Fibroblast of villous mesenchyme (primary cell): ENCODE results near the gene HACE1. TPM values are rescaled to one million over a fixed set of nuclear protein-coding genes. Genes with fewer than 3 reads are reported as not detected.
"Not testable (repeated sequence)": the region's sequence is repeated elsewhere in the genome, so short reads cannot be mapped to it uniquely, and the experiment has no call there.

Experiments
- DNase-seq: peaks from one replicate; pipeline ENCODE4 v3.0.0-alpha.2; 2010; ENCODE audit warnings: low read depth
- H3K4me3 ChIP-seq: 2 replicates; pipeline ENCODE4 v1.5.1; 2011; ENCODE audit warnings: low read depth, mild to moderate bottlenecking, low read length
- total RNA-seq: library from RNA; depleted of rRNA; stranded (reverse); fragments of >200 nt; gene quantifications from 2 replicates; pipeline ENCODE4 v1.2.3, GENCODE V29; 2012
- TF ChIP-seq, protein P1 (sequence below): IDR thresholded peaks from 2 replicates; pipeline ENCODE4 v1.5.1; 2012; ENCODE audit warnings: low read depth, mild to moderate bottlenecking, low read length; ENCODE audit not compliant: insufficient read depth

HACE1 gene
- total RNA-seq, 1 donor: 23.3 TPM

DNA sequence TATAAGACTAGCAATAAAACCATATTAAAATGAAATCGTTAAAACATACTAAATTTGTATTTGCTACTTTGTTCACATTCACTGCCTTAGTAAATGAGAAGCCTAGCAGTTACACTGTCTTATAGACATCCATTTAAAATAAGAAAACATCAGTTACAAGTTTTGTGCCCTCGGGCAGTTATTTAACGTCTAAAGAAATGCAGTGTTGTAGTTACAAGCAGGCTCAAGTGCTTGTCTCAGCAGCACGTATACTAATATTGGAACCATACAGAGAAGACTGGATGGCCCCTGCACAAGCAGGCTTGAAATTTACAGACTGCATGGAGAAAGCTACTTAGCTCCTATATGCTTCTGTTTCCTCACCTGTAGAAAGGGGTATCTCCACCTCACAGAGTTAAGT is 93.1 kb downstream of the HACE1 start:
- DNase-seq: no peak
- H3K4me3 ChIP-seq: no peak overlapping the region
- TF ChIP-seq, protein P1, sequence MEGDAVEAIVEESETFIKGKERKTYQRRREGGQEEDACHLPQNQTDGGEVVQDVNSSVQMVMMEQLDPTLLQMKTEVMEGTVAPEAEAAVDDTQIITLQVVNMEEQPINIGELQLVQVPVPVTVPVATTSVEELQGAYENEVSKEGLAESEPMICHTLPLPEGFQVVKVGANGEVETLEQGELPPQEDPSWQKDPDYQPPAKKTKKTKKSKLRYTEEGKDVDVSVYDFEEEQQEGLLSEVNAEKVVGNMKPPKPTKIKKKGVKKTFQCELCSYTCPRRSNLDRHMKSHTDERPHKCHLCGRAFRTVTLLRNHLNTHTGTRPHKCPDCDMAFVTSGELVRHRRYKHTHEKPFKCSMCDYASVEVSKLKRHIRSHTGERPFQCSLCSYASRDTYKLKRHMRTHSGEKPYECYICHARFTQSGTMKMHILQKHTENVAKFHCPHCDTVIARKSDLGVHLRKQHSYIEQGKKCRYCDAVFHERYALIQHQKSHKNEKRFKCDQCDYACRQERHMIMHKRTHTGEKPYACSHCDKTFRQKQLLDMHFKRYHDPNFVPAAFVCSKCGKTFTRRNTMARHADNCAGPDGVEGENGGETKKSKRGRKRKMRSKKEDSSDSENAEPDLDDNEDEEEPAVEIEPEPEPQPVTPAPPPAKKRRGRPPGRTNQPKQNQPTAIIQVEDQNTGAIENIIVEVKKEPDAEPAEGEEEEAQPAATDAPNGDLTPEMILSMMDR: no peak

DNA sequence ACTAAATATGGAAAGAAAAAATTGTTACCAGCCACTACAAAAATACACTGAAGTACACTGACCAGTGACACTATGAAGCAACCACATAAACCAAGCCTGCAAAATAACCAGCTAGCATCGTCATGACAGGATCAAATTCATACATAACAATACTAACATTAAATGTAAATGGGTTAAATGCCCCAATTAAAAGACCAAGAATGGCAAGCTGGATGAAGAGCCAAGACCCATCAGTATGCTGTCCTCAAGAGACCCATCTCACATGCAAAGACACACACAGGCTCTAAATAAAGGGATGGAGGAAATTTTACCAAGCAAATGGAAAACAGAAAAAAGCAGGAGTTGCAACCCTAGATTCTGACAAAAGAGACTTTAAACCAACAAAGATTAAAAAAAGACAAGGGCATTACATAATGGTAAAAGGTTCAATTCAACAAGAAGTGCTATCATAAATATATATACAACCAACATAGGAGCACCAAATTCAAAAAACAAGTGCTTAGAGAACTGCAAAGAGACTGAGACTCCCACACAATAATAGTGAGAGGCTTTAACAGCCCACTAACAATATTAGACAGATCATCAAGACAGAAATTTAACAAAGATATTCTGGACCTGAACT is 104.8 kb downstream of the HACE1 start:
- peak; percentile 19 for DNase-seq
- TF ChIP-seq, protein P1: no peak

DNA sequence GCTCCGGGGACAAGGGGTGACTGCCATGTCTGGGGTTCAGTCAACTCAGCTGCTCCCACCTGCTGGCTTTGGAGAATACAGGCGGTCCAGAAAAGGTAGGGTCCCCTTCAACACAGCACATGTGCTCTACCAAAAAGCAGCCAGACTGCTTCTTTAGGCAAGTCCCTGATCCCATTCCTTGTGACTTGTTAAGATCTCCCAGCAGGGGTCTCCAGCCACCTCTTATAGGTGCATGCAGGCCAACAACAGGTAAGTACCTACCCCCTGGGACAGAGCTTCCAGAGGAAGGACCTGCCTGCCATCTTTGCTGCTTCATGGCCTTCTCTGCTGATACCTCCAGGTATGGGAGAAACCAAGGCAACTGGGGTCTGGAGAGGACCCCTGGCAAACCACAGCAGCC is 106.5 kb downstream of the HACE1 start:
- TF ChIP-seq, protein P1: no peak
- no peak for DNase-seq
- no peak overlapping the region for H3K4me3 ChIP-seq

More for the DNA sequence above, 104.8 kb downstream of the HACE1 start:
- H3K4me3 ChIP-seq: no peak overlapping the region

DNA sequence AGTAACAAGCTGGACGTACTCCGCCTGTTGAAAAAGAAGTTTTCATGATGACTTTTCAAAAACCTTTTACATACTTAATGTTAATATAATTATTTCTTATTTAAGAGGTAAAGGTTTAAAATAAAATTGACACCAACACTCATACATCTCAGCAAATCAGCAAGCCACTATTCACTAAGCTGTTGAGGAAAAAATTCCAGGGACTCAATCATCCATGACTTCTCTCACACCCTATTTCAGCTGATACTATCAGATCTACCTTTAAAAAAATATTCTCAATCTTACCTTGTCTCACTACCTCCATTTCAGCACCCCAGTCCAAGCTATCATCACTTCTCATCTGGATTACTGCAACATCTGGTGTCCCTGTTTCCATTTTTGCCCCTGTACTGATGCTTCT is 109.3 kb downstream of the HACE1 start:
- no peak for DNase-seq
- TF ChIP-seq, protein P1: no peak
- no peak overlapping the region for H3K4me3 ChIP-seq

DNA sequence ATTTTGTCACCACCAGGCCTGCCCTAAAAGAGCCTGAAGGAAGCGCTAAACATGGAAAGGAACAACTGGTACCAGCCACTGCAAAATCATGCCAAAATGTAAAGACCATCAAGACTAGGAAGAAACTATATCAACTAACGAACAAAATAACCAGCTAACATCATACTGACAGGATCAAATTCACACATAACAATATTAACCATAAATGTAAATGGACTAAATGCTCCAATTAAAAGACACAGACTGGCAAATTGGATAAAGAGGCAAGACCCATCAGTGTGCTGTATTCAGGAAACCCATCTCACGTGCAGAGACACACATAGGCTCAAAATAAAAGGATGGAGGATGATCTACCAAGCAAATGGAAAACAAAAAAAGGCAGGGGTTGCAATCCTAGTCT is 120.6 kb downstream of the HACE1 start:
- H3K4me3 ChIP-seq, DNase-seq: not testable (repeated sequence)

DNA sequence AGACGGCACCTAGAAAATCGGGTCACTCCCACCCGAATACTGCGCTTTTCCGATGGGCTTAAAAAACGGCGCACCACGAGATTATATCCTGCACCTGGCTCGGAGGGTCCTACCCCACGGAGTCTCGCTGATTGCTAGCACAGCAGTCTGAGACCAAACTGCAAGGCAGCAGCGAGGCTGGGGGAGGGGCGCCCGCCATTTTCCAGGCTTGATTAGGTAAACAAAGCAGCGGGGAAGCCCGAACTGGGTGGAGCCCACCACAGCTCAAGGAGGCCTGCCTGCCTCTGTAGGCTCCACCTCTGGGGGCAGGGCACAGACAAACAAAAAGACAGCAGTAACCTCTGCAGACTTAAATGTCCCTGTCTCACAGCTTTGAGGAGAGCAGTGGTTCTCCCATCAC is 122.2 kb downstream of the HACE1 start:
- DNase-seq: not testable (repeated sequence)

DNA sequence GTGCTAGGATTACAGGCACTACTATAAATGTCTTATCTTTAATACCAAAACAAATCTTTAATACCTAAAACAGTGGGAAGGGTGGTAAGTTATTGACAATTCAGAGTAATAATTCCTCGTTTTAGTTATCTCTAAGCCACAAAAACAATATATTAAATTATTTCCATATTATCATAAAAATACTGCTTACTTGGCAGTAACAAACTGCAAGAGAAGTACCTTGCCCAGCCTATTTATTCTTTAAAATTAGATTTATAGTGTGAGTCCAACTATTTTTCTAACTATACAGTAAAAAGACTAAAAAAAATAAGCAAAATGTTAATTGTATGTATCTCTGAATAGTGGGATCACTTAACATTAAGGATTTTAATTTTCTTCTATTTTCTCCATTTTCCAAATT is 123.2 kb downstream of the HACE1 start:
- no peak overlapping the region for H3K4me3 ChIP-seq
- no peak for DNase-seq
- TF ChIP-seq, protein P1: no peak

More for the DNA sequence above, 122.2 kb downstream of the HACE1 start:
- H3K4me3 ChIP-seq: not testable (repeated sequence)

DNA sequence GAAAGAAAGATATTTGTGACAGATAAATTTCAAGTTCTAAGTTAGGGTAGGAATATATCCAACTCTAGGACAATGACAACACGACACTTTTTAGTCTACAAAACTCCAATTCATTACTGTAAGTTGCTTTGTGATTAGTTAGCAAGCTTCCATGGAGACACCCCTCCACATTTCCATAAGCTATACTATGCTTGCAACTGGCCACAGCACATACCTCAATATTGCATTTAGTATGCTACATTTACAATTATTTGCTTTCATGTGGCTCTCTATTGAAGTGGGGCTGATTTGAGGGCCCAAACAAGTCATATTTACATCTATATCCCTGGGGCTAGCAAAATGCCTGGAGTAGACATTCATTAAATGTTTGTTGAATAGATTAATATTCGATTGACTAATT is 129.3 kb downstream of the HACE1 start:
- TF ChIP-seq, protein P1: no peak
- no peak overlapping the region for H3K4me3 ChIP-seq

More for the DNA sequence above, 129.3 kb downstream of the HACE1 start:
- DNase-seq: no peak
